SK-N-DZ (cell line): ENCODE results near the gene IL26.

Experiments
- DNase-seq: peaks from one replicate; pipeline ENCODE4 v3.0.0-alpha.2; 2015; ENCODE audit warnings: low spot score

Gene IL26

DNA sequence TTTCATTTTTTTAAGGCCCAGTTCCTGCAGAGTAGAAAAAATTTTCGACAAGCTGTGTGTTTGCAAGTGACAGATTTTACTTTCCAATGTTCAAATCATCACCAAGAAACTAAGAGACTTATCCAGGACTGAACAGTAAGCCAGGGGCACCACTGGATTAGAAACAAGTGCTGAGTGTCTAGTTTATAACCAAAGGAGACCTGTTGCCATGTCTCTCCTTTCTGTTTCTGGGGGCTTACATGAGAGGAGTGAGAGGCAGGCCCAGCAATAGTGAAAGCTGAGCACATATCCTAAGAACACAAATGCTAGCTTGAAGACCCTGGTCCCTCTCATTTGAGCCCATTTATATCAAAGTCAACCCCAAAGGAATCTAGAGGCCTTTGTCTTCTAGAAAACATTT lies 69.0 kb downstream of the IL26 start:
- no peak for DNase-seq

DNA sequence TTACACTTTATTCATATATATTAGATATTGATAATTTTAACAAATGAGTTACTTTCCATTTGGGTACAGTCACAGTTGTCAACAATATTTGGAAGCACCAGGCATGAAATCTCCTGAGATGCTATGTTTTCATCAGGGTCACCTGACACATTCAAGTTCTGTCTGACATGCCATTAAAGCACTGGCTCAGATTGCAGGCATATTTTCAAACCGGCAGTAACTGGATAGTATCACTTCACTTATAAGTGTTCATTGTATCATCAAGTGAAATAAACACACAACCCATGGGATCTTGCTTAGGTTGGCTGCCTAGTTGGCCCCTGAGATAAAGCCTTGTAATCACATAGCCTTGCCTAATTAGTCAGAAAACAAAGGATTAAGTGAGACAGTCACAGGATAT lies 70.8 kb downstream of the IL26 start:
- no peak for DNase-seq
